T follicular helper cell (primary cell): ENCODE data around the gene LAMA2.
"Not testable (repeated sequence)": the region's sequence is repeated elsewhere in the genome, so short reads cannot be mapped to it uniquely, and the experiment has no call there.

ENCODE experiments used
- DNase-seq: peaks from one replicate; pipeline ENCODE4 v3.0.0-alpha.2; 2020; ENCODE audit warnings: low read depth

LAMA2 gene

DNA sequence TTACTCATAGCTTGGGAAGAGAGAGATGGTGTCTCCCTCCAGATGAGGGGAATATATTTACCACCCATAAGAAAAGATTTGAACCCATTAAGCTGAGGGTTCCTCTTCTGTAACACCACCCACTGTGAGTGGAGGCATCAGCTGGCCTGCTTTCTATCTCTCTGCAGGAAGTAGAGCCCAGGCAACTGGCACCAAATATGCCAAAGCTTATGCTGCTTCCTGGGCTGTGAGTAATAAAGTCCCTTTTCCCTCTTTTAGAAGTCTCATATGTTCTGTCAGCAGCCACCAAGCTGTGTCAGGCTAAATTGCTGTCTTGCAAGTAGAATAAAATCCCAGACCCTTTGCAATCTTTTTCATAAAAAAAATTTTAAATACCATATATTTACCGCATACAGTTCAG, 241.4 kb downstream of the LAMA2 start:
- no peak for DNase-seq

DNA sequence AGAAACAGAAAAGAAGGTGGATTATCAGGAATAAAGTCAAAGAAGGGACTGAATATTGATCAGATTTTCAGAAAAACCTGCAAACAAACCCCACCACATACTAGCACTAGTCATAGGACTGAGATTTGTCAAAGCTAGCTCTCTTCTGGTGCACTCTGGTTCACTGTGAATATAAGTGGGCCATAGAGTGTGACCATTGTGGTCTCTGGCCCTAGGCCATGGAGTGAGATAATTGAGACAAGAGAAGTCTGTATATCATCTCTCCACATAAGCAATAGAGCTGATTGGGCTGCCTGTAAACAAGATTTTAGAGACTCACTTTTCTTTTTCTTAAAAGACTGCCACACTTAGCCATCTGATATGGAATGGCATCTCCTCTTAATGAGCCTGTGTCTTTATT, 247.2 kb downstream of the LAMA2 start:
- no peak for DNase-seq

GRCh38 chr6:129130959-129131681, 248.2 kb downstream of the LAMA2 start:
- no peak for DNase-seq

- no peak for DNase-seq
Measured at GRCh38 chr6:129133770-129134192, 250.8 kb downstream of the LAMA2 start.

GRCh38 chr6:129134535-129134934, 251.6 kb downstream of the LAMA2 start:
- no peak for DNase-seq

DNA sequence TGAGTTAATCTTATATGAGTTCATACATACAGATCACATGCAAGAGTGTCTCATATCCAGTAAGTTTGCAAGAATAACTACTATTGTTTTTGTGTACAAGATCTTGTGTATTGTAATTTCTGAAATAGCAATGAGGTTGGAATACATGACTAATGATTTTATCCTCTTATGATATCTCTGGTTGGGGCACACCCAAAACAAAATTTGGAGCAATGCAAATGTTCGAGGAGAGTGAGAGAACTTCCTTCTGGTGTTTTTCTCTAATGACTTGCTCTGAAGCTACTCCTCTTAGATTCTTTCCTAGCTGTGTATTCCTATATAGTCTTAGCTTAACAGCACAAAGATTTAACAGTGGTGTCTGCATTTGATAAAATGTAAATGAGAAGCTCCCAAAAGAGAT, 252.5 kb downstream of the LAMA2 start:
- DNase-seq: no peak

- no peak for DNase-seq
Measured at GRCh38 chr6:129136751-129137150, 253.8 kb downstream of the LAMA2 start.

DNA sequence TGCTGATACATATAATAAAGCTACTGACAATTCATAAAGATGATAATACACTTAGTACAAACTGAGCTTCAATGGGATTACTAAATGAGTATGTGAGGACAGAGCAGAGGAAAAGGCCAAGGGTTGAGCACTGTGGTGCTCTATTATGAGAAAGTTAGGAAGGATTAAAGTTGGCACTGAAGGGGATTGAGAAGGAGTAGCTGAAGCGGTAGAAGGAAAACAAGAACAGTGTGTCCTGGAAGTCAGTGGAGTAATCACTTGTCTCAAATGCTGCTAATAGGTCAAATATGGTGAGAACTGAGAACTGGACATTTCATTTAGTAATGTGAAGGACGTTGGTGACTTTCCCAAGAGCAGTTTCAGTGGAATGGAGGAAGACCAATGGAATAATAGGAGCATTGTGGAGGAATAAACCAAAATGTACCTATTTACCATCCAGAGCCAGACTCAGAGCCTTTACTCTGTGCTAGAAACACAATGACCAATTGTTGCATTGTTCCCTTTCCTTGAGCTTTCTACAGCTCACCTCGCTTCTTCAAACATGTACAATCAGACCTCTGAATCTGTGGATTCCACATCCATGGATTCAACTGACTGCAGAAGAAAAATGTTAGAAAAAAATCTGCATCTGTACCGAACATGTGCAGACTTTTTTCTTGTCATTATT, 255.9 kb downstream of the LAMA2 start:
- no peak for DNase-seq

DNA sequence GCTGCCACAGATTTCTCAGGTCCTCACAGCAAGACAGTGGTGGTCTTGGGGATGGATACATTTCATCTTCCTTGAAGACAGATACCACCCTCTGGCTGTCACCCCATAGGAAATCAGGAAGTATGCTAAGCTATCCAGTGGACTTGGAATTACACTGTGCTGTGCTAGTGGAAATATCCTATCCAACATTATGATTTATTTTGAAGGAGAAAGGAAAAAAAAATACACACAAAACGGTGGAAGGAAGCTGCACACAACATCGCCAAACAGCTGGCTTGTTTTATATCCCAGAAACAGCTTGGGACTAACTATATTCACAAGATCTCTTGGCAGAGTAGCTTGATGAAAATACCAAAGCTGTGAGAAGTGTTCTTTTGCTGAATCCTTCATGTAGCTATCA, 257.6 kb downstream of the LAMA2 start:
- no peak for DNase-seq

DNA sequence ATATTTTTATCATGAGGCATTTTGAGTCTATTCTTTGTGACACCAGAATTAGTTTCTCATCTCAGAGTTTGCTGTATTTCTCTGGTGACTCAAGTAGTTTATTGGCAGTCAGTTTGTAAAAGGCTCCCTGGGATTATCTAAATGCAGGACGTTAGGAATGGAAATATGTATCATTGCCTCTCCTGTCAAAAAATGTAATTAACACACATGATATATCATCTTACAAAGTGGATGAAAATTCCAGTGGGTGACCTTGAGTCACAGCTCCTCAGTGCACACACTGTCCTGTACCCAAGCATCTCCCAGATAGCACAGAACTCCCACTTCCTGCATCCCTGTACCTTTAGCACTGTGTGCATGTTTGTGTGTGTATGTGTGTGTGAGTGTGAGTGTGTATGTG, 258.6 kb downstream of the LAMA2 start:
- DNase-seq: no peak

DNA sequence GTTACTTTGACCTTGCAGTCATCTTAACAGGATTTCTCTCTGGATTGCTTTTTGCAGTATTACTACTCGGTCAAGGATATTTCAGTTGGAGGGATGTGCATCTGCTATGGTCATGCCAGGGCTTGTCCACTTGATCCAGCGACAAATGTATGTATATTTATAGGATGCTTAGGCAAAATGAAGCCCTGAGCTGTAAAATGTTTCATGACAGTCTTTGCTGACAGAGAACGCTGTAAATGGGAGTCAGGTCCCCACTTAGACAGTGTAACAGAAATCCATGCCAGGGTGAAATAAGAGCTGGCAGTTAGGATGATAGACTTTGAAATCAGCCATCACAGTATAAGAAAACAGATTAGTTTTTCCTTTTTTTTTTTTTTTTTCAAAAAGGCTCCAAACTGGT, 264.0 kb downstream of the LAMA2 start:
- no peak for DNase-seq

- DNase-seq: no peak
Measured at GRCh38 chr6:129150507-129150906, 267.6 kb downstream of the LAMA2 start.

DNA sequence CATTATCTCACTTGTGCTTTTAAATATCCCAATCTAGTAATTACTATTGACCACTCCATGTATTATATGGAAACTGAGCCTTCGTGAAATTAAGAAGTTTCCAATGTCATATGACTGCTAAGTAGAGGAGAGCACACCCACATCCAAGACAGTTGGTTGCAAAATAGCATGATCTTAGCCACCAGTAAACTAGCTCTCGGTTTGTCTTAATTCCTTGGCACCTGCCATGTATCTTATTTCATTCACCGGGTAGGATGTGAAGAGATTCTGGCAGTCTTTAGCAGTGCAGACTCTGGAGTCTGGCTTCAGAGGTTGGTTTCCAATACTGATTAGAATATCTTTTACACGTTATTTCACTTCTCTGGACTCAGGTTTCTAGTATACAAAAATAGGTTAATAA, 270.3 kb downstream of the LAMA2 start:
- no peak for DNase-seq

DNA sequence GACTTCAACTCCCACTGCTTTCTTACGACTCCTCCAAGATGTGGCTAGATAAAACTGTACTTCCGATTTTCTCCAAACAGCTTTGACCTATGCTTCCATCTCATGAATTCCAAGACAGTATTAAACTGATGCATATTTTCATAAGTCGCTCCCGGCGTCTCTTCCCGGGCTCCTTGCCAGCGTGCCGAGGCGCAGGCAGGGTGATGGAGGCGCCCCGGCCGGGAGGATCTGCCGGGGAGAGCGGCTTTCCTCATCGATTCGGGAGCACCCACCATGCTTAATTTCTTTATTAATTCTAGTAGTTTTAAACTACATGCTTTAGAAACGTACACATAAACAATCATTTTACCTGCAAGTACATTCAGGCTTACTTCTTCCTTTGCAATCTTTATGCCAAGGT, 276.3 kb downstream of the LAMA2 start:
- DNase-seq: not testable (repeated sequence)

DNA sequence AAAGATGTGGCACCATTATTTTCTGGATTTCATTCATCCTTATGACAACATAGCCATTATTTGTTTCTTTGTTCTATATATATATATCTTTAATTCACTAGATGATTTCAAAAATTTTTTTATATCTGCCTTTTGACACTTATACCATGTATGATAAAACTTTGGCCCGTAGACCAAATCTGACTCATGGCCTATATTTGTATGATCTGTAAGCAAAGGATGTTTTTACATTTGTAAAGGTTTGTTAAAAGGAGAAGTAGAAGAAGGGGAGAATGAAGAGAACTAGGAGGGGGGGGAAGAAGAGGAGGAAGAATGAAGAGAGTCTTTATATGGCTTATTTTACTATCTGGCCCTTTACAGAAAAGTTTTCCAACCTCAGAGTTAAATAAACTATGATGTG, 279.7 kb downstream of the LAMA2 start:
- DNase-seq: no peak

GRCh38 chr6:129163551-129163950, 280.6 kb downstream of the LAMA2 start:
- no peak for DNase-seq

- DNase-seq: no peak
Measured at GRCh38 chr6:129164032-129164431, 281.1 kb downstream of the LAMA2 start.

- not testable (repeated sequence) for DNase-seq
Measured at GRCh38 chr6:129172279-129172995, 289.5 kb downstream of the LAMA2 start.

GRCh38 chr6:129175066-129175465, 292.1 kb downstream of the LAMA2 start:
- DNase-seq: no peak

DNA sequence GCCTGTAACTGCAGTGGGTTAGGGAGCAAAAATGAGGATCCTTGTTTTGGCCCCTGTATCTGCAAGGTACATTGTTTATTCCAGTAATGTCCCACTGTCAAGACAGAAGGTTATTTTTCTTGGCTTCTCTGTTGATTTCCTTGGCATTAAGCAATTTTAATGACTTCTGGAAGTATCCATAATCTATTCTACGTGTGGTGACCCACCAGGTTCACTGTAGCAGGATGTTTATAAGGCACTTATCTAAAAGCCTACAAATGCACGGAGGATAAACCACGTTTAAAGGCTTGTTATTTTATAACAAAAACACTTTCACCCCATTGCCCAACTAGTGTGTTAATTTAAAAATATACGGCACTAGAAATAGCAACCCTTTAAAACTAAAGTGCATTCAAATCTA, 294.9 kb downstream of the LAMA2 start:
- DNase-seq: no peak

GRCh38 chr6:129179283-129179682, 296.3 kb downstream of the LAMA2 start:
- no peak for DNase-seq

DNA sequence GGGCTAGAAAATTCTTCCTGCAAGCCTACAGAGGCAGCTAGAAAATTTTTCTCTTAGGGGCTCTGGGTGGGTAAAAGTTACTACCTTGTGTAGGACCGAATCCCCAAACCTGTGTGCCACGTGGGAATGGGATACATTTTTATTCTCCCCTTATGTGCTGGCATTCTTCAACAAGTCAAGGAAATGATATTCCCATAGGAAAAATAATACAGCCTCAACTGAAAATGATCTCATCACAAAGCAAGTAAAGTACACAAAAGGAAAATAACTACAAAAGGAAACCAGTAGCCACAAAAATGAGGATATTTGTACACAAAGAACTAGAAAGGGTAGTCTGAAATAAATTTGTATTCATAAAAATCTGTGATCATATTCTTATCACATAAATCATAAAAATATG, 298.1 kb downstream of the LAMA2 start:
- no peak for DNase-seq

DNA sequence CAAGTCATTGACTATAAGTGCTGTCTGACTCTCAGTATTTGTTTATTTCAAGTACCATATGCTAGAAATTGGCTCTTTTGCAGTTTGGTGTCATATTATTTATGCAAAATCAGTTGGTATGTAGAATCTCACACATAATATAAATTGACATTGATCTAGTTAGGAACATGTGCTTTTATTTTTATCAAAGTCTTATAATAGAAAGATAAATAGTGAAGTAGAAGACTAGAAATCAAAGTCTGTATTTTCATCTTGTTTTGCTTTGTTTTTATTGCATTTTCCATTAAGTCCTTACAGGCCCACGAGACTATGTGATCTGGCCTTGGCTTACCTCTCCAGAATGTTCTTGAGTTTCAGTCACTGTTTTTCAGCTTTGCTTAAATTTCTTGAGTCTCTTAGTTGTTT, 300.3 kb downstream of the LAMA2 start:
- no peak for DNase-seq
